NCI-H345 treated with DMSO at 0.1 percent for 48 hours (cell line): ENCODE data around the gene HOXA3.
A peak's percentile ranks its signal among the peaks of the same experiment; 100 is the strongest.

Source experiments
- DNase-seq: peaks from one replicate; lab custom pipeline; 2025; ENCODE audit not compliant: unreplicated experiment; lab: John Stamatoyannopoulos, UW

Gene HOXA3

DNA sequence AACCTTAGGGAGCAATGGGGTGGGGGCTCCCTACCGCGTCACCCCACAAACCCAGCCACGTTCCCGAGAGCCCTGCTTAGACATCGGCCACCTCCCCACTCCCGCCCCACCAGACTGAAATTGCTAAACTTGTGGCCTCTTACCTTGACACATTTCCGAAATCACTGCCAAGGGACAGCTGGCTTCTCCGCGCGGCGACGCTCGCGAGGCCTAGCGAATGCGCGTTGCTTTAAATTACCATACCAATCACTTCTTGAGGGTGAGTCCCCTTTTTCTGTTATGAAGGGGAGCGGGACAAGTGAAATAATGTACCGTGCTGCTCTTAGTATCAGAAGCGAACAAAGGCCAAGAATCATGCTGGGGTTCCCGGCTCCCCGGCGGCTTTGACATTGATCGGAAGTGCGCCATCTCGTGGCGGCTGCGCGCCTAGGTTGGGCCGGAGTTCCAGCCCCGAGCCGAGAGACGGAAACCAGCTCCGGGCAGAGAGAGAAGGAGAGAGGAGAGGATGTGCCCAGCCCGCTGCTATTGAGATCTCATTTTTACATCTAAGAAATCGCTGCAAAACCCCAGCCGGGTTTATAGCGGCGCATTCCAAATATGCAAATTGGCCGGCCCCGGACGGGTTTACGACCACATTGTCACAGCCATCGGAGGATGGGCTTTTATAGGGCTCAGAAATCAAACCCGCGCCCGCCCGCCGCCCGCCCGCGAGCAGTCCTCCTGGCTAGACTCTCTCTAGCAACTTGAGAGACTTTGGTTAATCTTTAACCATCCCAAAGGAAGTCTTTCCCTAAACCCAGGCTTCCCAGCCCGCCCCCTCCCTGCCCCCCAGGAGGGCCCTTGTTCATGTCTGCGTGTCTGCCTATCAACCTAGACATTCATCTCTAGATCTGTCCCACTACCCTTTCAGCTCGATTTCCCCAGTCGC lies 27.4 kb upstream of the HOXA3 start:
- DNase-seq, result no peak

GRCh38 chr7:27179030-27179429 lies 26.6 kb upstream of the HOXA3 start:
- no peak for DNase-seq

DNA sequence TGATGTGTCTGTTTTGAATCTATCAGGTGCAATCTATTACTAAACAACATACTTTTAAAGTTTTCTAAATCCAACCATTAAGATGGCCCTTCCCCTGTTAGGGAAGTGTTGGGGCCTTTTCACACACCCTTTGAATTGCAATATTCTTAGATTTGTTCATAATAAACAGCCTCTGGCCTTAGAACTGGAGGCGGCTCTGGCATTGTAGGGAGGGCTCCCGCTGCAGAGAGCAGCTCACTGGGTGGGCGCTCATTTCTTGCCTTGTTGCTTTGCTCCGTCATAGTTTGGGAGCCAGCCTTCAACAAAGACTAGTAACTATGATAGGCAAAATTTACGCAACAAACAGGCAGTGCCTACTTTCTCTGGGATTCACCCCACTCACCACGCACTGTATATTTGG lies 26.0 kb upstream of the HOXA3 start:
- no peak for DNase-seq

DNA sequence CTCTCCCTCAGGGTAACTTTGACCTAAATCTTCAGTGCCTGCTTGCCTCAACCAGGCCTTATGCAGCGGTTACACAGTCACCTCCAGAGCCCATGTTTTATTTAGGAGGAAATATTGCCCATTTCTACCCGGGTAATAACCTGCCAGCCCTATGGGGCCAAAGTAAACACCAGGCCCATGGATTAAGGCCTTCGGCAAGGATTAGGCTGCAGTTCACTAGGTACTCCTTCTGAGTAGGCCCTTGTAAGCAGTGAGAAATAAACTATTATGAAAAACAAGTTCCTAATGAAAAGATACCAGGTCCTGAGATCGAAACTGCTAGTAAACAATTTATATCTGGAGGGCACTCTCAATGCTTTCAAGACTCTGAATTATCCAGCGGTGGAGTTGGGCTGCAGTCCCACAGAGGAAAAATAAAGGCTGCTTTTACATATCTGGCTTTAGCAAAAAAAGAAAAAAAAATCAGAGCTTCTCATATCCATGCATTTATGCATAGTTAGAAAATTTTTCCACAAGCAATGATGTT lies 25.5 kb upstream of the HOXA3 start:
- no peak for DNase-seq

DNA sequence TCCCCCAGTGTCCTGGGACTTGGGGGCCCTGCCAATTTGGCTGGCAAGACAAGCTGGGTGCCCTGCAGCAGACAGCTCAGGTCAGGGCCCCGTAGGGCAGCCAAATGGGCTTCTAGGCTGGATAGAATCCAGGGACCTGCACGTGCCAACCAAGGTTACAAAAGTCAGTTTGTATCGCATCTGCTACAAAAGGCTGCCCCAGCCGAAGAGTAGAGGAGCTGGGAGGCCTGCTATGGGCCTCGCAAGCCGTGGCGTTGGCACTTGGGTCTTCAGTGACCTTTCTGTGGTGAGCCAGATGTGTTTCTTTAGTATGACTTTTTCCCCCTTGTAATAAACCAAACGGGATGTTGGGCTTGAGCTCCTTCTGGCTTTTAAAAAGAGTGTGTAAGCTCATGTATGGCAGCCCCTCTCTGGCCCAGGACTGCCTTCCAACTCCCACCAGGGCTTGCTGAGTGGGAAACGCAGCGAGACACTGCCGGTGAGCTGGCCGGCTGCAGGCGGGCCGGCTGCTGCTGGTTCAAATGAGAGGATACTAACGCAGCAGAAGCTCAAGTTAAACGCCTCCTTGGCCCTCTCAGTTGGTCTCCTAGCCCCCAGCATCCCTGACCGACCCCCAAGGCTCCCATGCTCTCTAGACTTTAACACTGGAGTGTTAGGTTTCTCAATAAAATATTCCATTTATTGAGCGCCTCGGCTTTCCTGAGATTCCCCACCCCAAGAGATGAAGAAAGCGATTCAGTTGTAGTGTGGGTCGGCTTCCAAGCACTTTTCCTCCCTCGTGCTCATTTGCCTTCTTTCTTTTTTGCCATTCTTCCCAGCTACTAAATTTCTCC lies 24.8 kb upstream of the HOXA3 start:
- no peak for DNase-seq

DNA sequence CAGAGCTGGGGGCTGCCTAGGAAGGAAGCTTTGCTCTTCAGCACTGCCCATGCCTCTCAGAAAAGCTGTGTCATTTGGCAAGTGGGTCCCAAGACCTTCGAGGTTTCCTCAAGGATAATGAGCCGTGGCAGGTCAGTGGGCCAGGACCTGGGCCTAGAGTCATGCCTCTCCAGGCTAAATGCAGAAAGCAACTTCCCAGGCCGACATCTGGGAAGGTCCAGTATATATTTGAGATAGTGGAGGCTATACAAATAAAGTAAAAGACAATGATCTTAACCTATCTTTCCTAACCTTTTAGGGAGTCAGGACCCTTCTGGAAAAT lies 24.1 kb upstream of the HOXA3 start:
- DNase-seq, result no peak

GRCh38 chr7:27175626-27176523 lies 23.5 kb upstream of the HOXA3 start:
- DNase-seq, result no peak

- no peak for DNase-seq
Measured at GRCh38 chr7:27174874-27175625, 22.7 kb upstream of the HOXA3 start.

DNA sequence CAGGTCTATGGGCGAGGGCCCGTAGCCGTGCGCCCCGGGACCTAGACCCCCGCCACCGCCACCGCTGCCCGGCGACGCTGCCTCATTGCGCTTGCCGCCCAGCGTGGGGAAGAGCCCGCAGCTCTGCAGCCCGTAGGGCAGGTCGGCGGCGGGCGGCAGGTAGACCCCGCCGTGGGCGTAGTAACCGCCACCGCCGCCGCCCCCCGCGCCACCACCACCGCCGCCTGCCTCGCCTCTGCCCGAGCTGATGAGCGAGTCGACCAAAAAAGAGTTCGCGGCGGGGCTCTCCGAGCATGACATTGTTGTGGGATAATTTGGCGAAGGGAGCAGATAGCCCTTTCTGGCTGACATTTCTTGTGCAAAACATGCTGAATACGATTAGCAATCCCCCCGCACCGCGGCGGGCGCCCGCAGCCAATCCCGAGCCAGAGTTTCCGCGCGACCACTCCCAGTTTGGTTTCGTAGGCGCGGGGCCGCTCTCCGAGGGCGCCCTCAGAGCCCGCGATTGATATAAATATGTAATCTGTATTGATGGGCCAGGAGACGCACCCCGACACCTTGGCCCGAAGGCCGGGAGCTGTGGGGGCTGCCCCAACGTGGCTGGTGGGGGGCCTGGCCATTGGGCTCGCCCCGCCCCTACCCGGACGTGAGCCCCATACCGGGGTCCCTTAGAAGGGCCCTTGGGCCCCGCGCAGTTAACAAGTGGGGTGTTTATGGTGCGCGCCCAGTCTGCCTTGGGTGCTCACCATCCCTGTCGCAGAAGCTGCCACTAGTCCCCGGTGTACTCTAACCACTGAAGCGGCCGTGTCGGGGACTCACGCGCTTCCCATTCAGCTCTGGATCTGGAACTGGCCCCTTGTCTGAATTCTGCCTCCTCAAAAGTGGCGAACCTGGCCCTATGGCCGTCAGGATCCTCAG lies 21.8 kb upstream of the HOXA3 start, which contains the start of gene HOXA10:
Gene HOXA10, minus strand, starts transcription at position 365 of the 918 bp plus-strand sequence. Its CDS starts 14 bp downstream, at position 351.
- DNase-seq, result peak; percentile 22

DNA sequence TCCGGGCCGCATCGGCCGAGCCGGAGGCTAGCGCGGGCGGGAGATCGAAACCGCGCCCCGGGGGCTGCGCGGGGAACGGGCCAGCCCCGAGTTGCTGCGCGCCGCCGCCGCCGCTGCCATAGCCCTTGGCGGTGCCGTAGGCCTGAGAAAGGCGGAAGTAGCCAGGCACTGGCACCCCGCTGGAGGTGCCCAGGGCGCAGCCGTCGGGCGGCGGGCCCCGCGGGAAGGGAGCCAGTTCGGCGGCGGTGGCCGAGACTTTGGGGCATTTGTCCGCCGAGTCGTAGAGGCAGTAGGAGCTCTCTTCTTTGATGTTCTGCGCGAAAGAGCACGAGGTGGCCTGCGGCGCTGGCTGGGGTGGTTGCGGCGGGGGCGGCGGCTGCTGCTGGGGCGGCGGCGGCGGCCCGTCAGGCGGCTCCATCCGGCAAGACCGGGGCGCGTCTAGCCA lies 21.1 kb upstream of the HOXA3 start:
- no peak for DNase-seq

- no peak for DNase-seq
Measured at GRCh38 chr7:27172823-27173510, 20.6 kb upstream of the HOXA3 start.

GRCh38 chr7:27172315-27172774 lies 20.0 kb upstream of the HOXA3 start:
- DNase-seq, result no peak

DNA sequence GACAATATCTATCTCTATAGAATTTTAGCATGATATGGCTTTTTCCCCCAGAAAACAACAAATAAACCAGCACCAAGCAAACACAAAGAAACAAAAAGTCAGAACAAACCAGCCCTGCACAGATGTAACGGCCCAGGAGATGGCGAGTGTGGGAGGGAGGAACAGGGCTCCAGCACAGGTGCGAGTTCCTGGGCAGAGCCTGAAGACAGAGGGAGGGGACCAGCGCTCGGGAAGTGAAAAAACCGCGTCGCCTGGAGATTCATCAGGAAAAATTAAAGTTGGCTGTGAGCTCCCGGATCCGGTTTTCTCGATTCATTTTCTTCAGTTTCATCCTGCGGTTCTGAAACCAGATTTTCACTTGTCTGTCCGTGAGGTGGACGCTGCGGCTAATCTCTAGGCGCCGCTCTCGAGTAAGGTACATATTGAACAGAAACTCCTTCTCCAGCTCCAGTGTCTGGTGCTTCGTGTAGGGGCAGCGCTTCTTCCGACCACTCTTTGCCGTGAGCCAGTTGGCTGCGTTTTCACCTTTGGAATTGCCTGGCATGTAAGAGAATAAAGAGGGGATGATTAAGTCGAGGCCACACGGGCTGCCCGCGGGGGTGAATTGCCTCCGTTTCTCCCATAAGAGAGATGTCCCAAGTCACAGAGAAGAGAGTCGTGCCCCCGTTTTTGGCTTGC lies 19.4 kb upstream of the HOXA3 start:
- DNase-seq, result no peak

DNA sequence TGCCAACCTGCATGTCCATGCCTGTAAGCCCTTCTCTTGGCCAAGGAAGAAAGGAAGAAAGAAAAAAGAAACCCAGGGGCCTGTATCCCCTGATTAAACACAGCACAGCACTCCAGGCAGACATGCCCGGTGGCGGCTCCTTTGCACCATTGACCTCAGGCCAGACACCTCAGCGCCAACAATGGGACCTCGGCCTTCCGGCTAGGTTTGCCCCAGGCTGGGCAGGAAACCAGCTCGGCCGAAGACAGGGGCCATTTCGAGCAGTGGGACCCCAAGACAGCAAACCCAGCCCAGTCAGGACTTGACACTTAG lies 18.9 kb upstream of the HOXA3 start:
- DNase-seq, result no peak

GRCh38 chr7:27170426-27171324 lies 18.3 kb upstream of the HOXA3 start:
- DNase-seq, result no peak

- no peak for DNase-seq
Measured at GRCh38 chr7:27169658-27170425, 17.5 kb upstream of the HOXA3 start.
